Nephron progenitor cell (in vitro differentiated cells): Measurements from ENCODE around the gene NUPR2.
"Not testable (repeated sequence)": the region's sequence is repeated elsewhere in the genome, so short reads cannot be mapped to it uniquely, and the experiment has no call there.

Source experiments
- DNase-seq: peaks from one replicate; pipeline ENCODE4 v3.0.0; 2021
- H3K27ac Mint-ChIP-seq: 2 replicates; pipeline ENCODE4 v1.8.0; 2021; ENCODE audit warnings: mild to moderate bottlenecking, moderate library complexity, mixed read lengths
- H3K27me3 Mint-ChIP-seq: 2 replicates; pipeline ENCODE4 v1.8.0; 2021; ENCODE audit warnings: mild to moderate bottlenecking, low read depth, mixed read lengths; ENCODE audit not compliant: poor library complexity
- H3K36me3 Mint-ChIP-seq: 2 replicates; pipeline ENCODE4 v1.8.0; 2021; ENCODE audit warnings: low read depth, mixed read lengths
- H3K4me1 Mint-ChIP-seq: 2 replicates; pipeline ENCODE4 v1.8.0; 2021; ENCODE audit warnings: mixed read lengths
- H3K4me3 Mint-ChIP-seq: 2 replicates; pipeline ENCODE4 v1.8.0; 2021; ENCODE audit warnings: mild to moderate bottlenecking, moderate library complexity, mixed read lengths
- H3K9me3 Mint-ChIP-seq: 2 replicates; pipeline ENCODE4 v1.8.0; 2021; ENCODE audit warnings: mild to moderate bottlenecking, moderate library complexity, mixed read lengths
- TF ChIP-seq, protein P1 (sequence below): fragments of 200-600 bp; sonication (generic); IDR thresholded peaks from 2 replicates; pipeline ENCODE4 v1.5.0; 2021; ENCODE audit warnings: antibody characterized with exemption

The NUPR2 gene

DNA sequence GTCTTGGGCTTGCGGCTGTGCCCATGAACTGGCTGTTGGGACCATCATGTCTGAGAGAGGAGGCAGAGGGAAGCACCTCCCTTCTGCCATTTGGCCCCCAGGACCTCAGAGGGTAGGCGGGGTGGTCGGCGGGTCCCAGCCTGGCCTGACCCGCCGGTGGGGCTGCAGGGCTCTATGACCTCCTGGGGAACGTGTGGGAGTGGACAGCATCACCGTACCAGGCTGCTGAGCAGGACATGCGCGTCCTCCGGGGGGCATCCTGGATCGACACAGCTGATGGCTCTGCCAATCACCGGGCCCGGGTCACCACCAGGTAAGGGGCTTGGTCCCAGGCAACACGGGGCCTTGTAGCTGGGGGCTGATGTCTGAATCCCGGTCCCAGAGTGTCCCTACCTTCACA is 38.0 kb downstream of the NUPR2 start:
- H3K9me3 Mint-ChIP-seq = no peaks in the 10 kb centered on the region
- H3K4me1 Mint-ChIP-seq = peaks cover 7% of the 10 kb centered on the region
- H3K27ac Mint-ChIP-seq = no peak overlapping the region
- TF ChIP-seq, protein P1, sequence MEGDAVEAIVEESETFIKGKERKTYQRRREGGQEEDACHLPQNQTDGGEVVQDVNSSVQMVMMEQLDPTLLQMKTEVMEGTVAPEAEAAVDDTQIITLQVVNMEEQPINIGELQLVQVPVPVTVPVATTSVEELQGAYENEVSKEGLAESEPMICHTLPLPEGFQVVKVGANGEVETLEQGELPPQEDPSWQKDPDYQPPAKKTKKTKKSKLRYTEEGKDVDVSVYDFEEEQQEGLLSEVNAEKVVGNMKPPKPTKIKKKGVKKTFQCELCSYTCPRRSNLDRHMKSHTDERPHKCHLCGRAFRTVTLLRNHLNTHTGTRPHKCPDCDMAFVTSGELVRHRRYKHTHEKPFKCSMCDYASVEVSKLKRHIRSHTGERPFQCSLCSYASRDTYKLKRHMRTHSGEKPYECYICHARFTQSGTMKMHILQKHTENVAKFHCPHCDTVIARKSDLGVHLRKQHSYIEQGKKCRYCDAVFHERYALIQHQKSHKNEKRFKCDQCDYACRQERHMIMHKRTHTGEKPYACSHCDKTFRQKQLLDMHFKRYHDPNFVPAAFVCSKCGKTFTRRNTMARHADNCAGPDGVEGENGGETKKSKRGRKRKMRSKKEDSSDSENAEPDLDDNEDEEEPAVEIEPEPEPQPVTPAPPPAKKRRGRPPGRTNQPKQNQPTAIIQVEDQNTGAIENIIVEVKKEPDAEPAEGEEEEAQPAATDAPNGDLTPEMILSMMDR = no peak
- no peak for DNase-seq
- H3K36me3 Mint-ChIP-seq = peaks cover 39% of the 10 kb centered on the region
- peaks cover 3% of the 10 kb centered on the region for H3K27me3 Mint-ChIP-seq
- H3K4me3 Mint-ChIP-seq = no peak overlapping the region

DNA sequence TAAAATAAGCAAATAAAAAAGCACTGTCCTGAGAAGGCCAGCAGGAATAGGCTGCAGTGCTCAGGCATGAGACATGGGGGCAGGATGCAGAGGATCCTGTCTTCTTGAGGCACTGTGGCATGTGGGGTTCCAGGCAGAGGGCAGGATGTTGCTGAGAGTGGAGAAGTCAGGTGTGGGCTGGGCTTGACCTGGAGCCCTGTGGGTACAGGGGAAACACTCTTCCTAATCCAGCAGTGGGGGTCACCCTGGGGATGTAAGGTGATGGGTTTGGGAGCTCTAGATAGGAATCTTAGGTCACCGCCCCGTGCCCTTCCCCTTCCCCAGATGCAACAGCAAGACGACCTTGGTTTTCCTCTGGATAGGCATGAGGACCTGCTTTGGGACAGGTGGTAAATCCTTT is 38.5 kb downstream of the NUPR2 start:
- peaks cover 6% of the 10 kb centered on the region for H3K4me1 Mint-ChIP-seq
- H3K9me3 Mint-ChIP-seq = no peaks in the 10 kb centered on the region
- no peak for DNase-seq
- H3K27me3 Mint-ChIP-seq = peaks cover 3% of the 10 kb centered on the region
- no peak overlapping the region for H3K27ac Mint-ChIP-seq
- TF ChIP-seq, protein P1 = no peak
- H3K36me3 Mint-ChIP-seq = peaks cover 43% of the 10 kb centered on the region
- H3K4me3 Mint-ChIP-seq = no peak overlapping the region

DNA sequence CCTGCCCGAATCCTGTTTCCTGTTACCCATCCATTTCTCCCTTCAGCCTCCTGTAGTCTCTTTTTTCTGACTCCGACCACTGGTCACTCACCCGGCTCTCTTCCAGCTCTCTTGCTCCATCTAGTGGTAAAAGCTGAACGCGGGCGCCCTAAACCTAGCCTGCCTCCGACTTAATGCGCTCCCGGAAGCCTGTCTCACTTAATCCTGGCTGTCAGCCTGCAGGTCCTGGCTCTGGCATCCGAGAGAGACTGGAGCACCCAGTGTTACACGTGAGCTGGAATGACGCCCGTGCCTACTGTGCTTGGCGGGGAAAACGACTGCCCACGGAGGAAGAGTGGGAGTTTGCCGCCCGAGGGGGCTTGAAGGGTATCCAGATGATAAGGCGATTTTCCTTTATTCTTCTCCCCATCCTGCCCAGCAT is 41.8 kb downstream of the NUPR2 start:
- Mint-ChIP-seq H3K9me3 (no peaks in the 10 kb centered on the region), H3K4me1 (peaks cover 6% of the 10 kb centered on the region), H3K27ac (peak overlapping the region; percentile 52), H3K4me3 (no peak overlapping the region), H3K27me3 (no peaks in the 10 kb centered on the region), H3K36me3 (peaks cover 45% of the 10 kb centered on the region)
- TF ChIP-seq, protein P1 = peak; percentile 82
- peak; percentile 83 for DNase-seq

DNA sequence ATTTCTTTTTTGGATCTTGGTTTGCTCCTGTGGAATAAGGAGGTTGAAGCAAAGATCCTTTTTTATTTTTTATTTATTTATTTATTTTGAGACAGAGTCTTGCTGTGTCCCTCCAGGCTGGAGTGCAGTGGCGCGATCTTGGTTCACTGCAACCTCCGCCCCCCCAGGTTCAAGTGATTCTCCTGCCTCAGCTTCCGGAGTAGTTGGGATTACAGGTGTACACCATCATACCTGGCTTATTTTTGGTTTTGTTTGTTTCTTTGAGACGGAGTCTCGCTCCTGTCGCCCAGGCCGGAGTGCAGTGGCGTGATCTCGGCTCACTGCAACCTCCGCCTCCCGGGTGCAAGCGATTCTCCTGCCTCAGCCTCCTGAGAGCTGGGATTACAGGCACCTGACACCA is 49.8 kb downstream of the NUPR2 start:
- H3K27ac Mint-ChIP-seq, H3K9me3 Mint-ChIP-seq: not testable (repeated sequence)
- peaks cover 50% of the 10 kb centered on the region for H3K36me3 Mint-ChIP-seq

More for the DNA sequence above, 49.8 kb downstream of the NUPR2 start:
- peaks cover 23% of the 10 kb centered on the region for H3K4me1 Mint-ChIP-seq
- not testable (repeated sequence) for H3K27me3 Mint-ChIP-seq, H3K4me3 Mint-ChIP-seq, DNase-seq
